Spleen (tissue), 7 donors: ENCODE measurements around the gene MSI2.

ENCODE experiments used
- POLR2A ChIP-seq, 3 donors: fragments of 450-650 bp; IDR thresholded peaks; one replicate each; pipeline ENCODE4 v1.5.1; 2017; ENCODE audit warnings: antibody characterized with exemption in 3 of 3, mild to moderate bottlenecking in 1 of 3
- POLR2AphosphoS5 ChIP-seq, 3 donors: sonication (generic); formaldehyde crosslinking; IDR thresholded peaks; one replicate each; pipeline ENCODE4 v1.5.1; 2017; ENCODE audit warnings: antibody characterized with exemption in 3 of 3
- TF ChIP-seq, protein P1 (sequence below), 11 experiments: fragments of 200-600 bp in 7 of 11; fragments of 450-650 bp in 4 of 11; sonication (generic) in 4 of 11; IDR thresholded peaks in 8 of 11; conservative IDR thresholded peaks in 3 of 11; 1 replicate in 7 of 11; 2 replicates in 4 of 11; pipeline versions ENCODE4 v1.4.0 to v1.8.0; 2016 to 2021; ENCODE audit warnings: antibody characterized with exemption in 11 of 11, inconsistent platforms in 4 of 11, mild to moderate bottlenecking in 1 of 11
- donor health status: DM: no; HTN: no; CAD: no; lungs with moderate emphysema.
- donor health status: DM: no; HTN: no; CAD: no.
- donor health status: DM: no; HTN: no; CAD: no.

DNA sequence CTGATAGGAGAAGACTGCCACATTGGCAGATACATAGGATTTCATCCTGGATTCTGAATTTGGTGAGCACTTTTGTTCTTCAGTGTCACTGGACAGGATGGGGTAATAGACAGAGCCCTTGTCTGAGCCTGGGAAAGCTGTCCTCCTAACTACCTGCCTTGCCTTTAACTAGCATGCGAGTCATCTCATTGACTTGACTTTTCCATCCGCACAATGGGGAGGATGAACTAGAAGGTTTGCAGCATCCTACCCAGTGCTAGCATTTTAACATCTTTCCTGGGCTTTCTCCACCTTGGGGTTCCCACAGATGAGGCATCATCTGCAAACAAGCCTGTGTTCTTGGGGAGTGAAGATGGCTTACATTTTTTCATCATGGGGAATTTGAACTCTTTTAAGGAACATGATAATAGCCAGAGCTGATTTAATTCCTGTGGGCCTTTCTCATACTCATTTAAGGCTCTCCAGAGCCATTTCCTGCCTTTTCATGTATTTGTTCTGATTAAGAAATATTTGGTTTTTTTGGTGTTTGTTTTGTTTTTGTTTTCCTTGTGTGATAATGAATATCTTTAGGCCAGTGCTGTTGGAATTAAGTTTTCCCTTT is 139.5 kb downstream of the MSI2 start:
- TF ChIP-seq, protein P1, sequence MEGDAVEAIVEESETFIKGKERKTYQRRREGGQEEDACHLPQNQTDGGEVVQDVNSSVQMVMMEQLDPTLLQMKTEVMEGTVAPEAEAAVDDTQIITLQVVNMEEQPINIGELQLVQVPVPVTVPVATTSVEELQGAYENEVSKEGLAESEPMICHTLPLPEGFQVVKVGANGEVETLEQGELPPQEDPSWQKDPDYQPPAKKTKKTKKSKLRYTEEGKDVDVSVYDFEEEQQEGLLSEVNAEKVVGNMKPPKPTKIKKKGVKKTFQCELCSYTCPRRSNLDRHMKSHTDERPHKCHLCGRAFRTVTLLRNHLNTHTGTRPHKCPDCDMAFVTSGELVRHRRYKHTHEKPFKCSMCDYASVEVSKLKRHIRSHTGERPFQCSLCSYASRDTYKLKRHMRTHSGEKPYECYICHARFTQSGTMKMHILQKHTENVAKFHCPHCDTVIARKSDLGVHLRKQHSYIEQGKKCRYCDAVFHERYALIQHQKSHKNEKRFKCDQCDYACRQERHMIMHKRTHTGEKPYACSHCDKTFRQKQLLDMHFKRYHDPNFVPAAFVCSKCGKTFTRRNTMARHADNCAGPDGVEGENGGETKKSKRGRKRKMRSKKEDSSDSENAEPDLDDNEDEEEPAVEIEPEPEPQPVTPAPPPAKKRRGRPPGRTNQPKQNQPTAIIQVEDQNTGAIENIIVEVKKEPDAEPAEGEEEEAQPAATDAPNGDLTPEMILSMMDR (IDR thresholded peaks at IDR 0.05 in 8 of 11, conservative IDR thresholded peaks at IDR 0.05 in 3 of 11): no peak
- no peak for TF ChIP-seq POLR2A (IDR thresholded peaks at IDR 0.05)
- no peak for TF ChIP-seq POLR2AphosphoS5 (IDR thresholded peaks at IDR 0.05)
